ENCODE measurements around the gene PRCP.

The PRCP gene

DNA sequence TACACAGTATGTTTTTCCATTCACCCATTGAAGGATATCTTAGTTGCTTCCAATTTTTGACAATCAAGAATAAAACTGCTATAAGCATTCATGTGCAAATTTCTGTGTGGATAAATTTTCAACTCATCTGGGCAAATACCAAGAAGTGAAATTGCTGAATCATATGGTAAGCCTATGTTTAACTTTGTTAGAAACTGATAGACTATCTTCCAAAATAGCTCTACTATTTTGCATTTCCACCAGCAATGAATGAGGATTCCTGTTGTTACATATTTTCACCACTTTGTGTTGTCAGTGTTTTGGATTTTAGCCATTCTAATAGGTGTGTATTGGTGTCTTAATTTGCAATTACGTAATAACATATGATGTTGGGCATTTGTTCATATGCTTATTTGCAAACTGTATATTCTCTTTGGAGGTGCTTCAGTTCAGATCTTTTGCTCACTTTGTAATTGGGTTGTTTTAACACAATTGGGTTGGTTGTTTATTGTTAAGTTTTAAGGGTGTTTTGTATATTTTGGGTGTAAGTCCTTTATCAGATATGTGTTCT, 117.3 kb downstream of the PRCP start:
- DNase-seq (ENCODE audit: low read depth in 2 of 2) = no peak

GRCh38 chr11:82778776-82779175, 121.5 kb downstream of the PRCP start:
- DNase-seq (ENCODE audit: low read depth in 2 of 2) = no peak

- no peak for DNase-seq (ENCODE audit: low read depth in 2 of 2)
Observed at GRCh38 chr11:82776377-82776776, 123.9 kb downstream of the PRCP start.

GRCh38 chr11:82775736-82776346, 124.4 kb downstream of the PRCP start:
- no peak for DNase-seq (ENCODE audit: low read depth in 2 of 2)

DNA sequence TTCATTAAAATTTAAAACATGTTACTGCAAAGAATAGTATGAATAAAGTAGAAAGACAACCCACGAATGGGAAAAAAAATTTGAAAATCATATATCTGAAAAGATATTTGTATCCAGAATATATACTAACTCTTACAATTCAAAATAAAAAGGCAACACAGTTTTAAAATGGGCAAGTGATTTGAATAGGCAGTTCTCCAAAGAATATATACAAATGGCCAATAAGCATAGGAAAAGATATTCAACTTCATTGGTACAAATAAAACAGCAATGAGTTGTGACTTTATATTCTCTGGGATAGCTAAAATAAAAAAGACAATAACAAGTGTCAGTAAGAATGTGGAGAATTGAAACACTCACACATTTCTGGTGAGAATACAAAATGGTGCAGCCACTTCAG, 125.0 kb downstream of the PRCP start:
- no peak for DNase-seq (ENCODE audit: low read depth in 2 of 2)
